Measurements from ENCODE around the gene PARN. TPM values are rescaled to one million over a fixed set of nuclear protein-coding genes. Genes with fewer than 3 reads are reported as not detected.
"Not testable (repeated sequence)": the region's sequence is repeated elsewhere in the genome, so short reads cannot be mapped to it uniquely, and the experiment has no call there.

The PARN gene
- total RNA-seq, 1 experiment from 2014 or later, result 56.2 TPM

- H3K23ac ChIP-seq (ENCODE audit: insufficient read length, low read depth, low read length), result no peak overlapping the region
- no peak overlapping the region for H3K18ac ChIP-seq (ENCODE audit: insufficient read length, low read depth, low read length)
- H3K27ac ChIP-seq (ENCODE audit: insufficient read length, low read depth, low read length), result no peak overlapping the region
- H3K79me2 ChIP-seq (ENCODE audit: insufficient read depth, low read length), result no peaks in the 10 kb centered on the region
- no peaks in the 10 kb centered on the region for H3K23me2 ChIP-seq (ENCODE audit: insufficient read length, low read depth, low read length, poor library complexity, severe bottlenecking)
- no peak overlapping the region for H3K14ac ChIP-seq (ENCODE audit: insufficient read depth, low read length)
- no peak overlapping the region for H3K56ac ChIP-seq (ENCODE audit: insufficient read length, low read depth, low read length)
- H2BK15ac ChIP-seq (ENCODE audit: low read depth, low read length), result no peak overlapping the region
- DNase-seq, result no peak
- no CpG with 5 or more reads among the region's 3 CpGs for WGBS (ENCODE audit: extremely low coverage, insufficient read length, low lambda C conversion rate)
- no peaks in the 10 kb centered on the region for H4K20me1 ChIP-seq (ENCODE audit: control insufficient read depth, insufficient read depth, insufficient read length)
- Mint-ChIP-seq H3K27ac (no peak overlapping the region), H3K4me3 (no peak overlapping the region), H3K9me3 (no peaks in the 10 kb centered on the region), H3K27me3 (ENCODE audit: low read depth) (no peaks in the 10 kb centered on the region; the same call in 1 of the 2 replicates), H3K36me3 (ENCODE audit: insufficient read depth in 1 of 3, low read depth in 3 of 3) (peaks cover 21 to 75% (median 57%) of the 10 kb centered on the region in 3 experiments), H3K4me1 (no peaks in the 10 kb centered on the region)
- H3K9ac ChIP-seq (ENCODE audit: extremely low read depth, insufficient read length, low read length), result no peak overlapping the region
- H4K5ac ChIP-seq (ENCODE audit: insufficient read length, low read depth, low read length), result no peak overlapping the region
- H2BK5ac ChIP-seq (ENCODE audit: insufficient read length, low read length), result no peak overlapping the region
- H3T11ph ChIP-seq (ENCODE audit: low read length), result no peak overlapping the region
- no peak overlapping the region for H2AFZ ChIP-seq (ENCODE audit: low read length)
- no peaks in the 10 kb centered on the region for H3K27me3 ChIP-seq (ENCODE audit: insufficient read depth, low read length)
- H2BK120ac ChIP-seq (ENCODE audit: low read depth, low read length, poor library complexity, severe bottlenecking), result no peak overlapping the region
- H3K79me1 ChIP-seq (ENCODE audit: insufficient read depth, low read depth, low read length, poor library complexity, severe bottlenecking), result no peaks in the 10 kb centered on the region
- H3K9me3 ChIP-seq (ENCODE audit: control insufficient read depth, low read depth, low read length), result no peaks in the 10 kb centered on the region
- no peak overlapping the region for H4K91ac ChIP-seq (ENCODE audit: insufficient read length, low read depth, low read length)
- no peak overlapping the region for H2AK5ac ChIP-seq (ENCODE audit: insufficient read length, low read length)
- no peak overlapping the region for H2BK12ac ChIP-seq (ENCODE audit: insufficient read length, low read depth, low read length)
- H3K4me2 ChIP-seq (ENCODE audit: insufficient read depth, insufficient read length, low read length), result no peak overlapping the region
- H4K8ac ChIP-seq (replicated peaks; ENCODE audit: insufficient read length, low read depth, low read length), result no peak overlapping the region
- no peaks in the 10 kb centered on the region for H3K4me1 ChIP-seq (ENCODE audit: insufficient read depth, low read length)
- H3K4ac ChIP-seq (ENCODE audit: low read depth, low read length), result no peak overlapping the region
- H2BK20ac ChIP-seq (ENCODE audit: low read depth, low read length, poor library complexity, severe bottlenecking), result no peak overlapping the region
- TF ChIP-seq CTCF (conservative IDR thresholded peaks at IDR 0.05), result no peak
These were observed 44.8 kb downstream of the PARN start for GRCh38 chr16:14585287-14585686.

- not testable (repeated sequence) for H3K79me1 ChIP-seq (ENCODE audit: insufficient read depth, low read depth, low read length, poor library complexity, severe bottlenecking); H2BK120ac ChIP-seq (ENCODE audit: low read depth, low read length, poor library complexity, severe bottlenecking); H3K4me1 Mint-ChIP-seq; H3T11ph ChIP-seq (ENCODE audit: low read length); H3K23ac ChIP-seq (ENCODE audit: insufficient read length, low read depth, low read length); H2BK12ac ChIP-seq (ENCODE audit: insufficient read length, low read depth, low read length); H4K91ac ChIP-seq (ENCODE audit: insufficient read length, low read depth, low read length); H3K4ac ChIP-seq (ENCODE audit: low read depth, low read length); H3K4me3 Mint-ChIP-seq; H2BK20ac ChIP-seq (ENCODE audit: low read depth, low read length, poor library complexity, severe bottlenecking); H3K56ac ChIP-seq (ENCODE audit: insufficient read length, low read depth, low read length); H2BK15ac ChIP-seq (ENCODE audit: low read depth, low read length); H3K4me2 ChIP-seq (ENCODE audit: insufficient read depth, insufficient read length, low read length); H2AK5ac ChIP-seq (ENCODE audit: insufficient read length, low read length); H4K8ac ChIP-seq (replicated peaks; ENCODE audit: insufficient read length, low read depth, low read length); H3K14ac ChIP-seq (ENCODE audit: insufficient read depth, low read length); H3K79me2 ChIP-seq (ENCODE audit: insufficient read depth, low read length); H3K27me3 Mint-ChIP-seq (ENCODE audit: low read depth); H3K9me3 Mint-ChIP-seq; H2AFZ ChIP-seq (ENCODE audit: low read length); H3K9ac ChIP-seq (ENCODE audit: extremely low read depth, insufficient read length, low read length); H3K9me3 ChIP-seq (ENCODE audit: control insufficient read depth, low read depth, low read length); H3K23me2 ChIP-seq (ENCODE audit: insufficient read length, low read depth, low read length, poor library complexity, severe bottlenecking); H3K27me3 ChIP-seq (ENCODE audit: insufficient read depth, low read length); H3K27ac ChIP-seq (ENCODE audit: insufficient read length, low read depth, low read length); H4K5ac ChIP-seq (ENCODE audit: insufficient read length, low read depth, low read length); H3K4me1 ChIP-seq (ENCODE audit: insufficient read depth, low read length); H2BK5ac ChIP-seq (ENCODE audit: insufficient read length, low read length); H3K18ac ChIP-seq (ENCODE audit: insufficient read length, low read depth, low read length); H3K27ac Mint-ChIP-seq; H4K20me1 ChIP-seq (ENCODE audit: control insufficient read depth, insufficient read depth, insufficient read length); DNase-seq
- no CpG with 5 or more reads among the region's 3 CpGs for WGBS (ENCODE audit: extremely low coverage, insufficient read length, low lambda C conversion rate)
- H3K36me3 Mint-ChIP-seq (ENCODE audit: insufficient read depth in 1 of 3, low read depth in 3 of 3), result peaks cover 26 to 85% (median 60%) of the 10 kb centered on the region in 3 experiments
These were observed 49.1 kb downstream of the PARN start for GRCh38 chr16:14580926-14581325.
